Transverse colon (tissue), 4 donors: ENCODE measurements around the gene AP5S1.

ENCODE experiments used
- POLR2AphosphoS5 ChIP-seq, 3 donors: sonication (generic); formaldehyde crosslinking; IDR thresholded peaks; one replicate each; pipeline ENCODE4 v1.6.1; 2016; ENCODE audit warnings: antibody characterized with exemption in 3 of 3
- TF ChIP-seq, protein P1 (sequence below), 5 experiments: fragments of 200-600 bp in 3 of 5; fragments of 450-650 bp in 2 of 5; sonication (generic) in 3 of 5; IDR thresholded peaks; 1 replicate in 2 of 5; 2 replicates in 3 of 5; pipeline ENCODE4 v1.5.1; 2016 to 2017; ENCODE audit warnings: antibody characterized with exemption in 5 of 5, inconsistent platforms in 3 of 5, mild to moderate bottlenecking in 2 of 5, moderate library complexity in 1 of 5

- TF ChIP-seq, protein P1, sequence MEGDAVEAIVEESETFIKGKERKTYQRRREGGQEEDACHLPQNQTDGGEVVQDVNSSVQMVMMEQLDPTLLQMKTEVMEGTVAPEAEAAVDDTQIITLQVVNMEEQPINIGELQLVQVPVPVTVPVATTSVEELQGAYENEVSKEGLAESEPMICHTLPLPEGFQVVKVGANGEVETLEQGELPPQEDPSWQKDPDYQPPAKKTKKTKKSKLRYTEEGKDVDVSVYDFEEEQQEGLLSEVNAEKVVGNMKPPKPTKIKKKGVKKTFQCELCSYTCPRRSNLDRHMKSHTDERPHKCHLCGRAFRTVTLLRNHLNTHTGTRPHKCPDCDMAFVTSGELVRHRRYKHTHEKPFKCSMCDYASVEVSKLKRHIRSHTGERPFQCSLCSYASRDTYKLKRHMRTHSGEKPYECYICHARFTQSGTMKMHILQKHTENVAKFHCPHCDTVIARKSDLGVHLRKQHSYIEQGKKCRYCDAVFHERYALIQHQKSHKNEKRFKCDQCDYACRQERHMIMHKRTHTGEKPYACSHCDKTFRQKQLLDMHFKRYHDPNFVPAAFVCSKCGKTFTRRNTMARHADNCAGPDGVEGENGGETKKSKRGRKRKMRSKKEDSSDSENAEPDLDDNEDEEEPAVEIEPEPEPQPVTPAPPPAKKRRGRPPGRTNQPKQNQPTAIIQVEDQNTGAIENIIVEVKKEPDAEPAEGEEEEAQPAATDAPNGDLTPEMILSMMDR (IDR thresholded peaks at IDR 0.05) = no peak
- TF ChIP-seq POLR2AphosphoS5 (IDR thresholded peaks at IDR 0.05) = peak in 2 of 3 donors; percentile 34 to 47
Measured at GRCh38 chr20:3842348-3842930, 22.1 kb downstream of the AP5S1 start.
